WERI-Rb-1 (cell line): ENCODE results near the gene PPIB.

Experiments
- DNase-seq: peaks from one replicate; pipeline ENCODE4 v3.0.0-alpha.2; 2020
- H3K27ac ChIP-seq: fragments of 250-450 bp; sonication (Bioruptor Pico); 2 replicates; pipeline ENCODE4 v1.5.1; 2020; ENCODE audit warnings: mild to moderate bottlenecking, moderate library complexity
- H3K27me3 ChIP-seq: fragments of 250-450 bp; sonication (Bioruptor Pico); 2 replicates; pipeline ENCODE4 v1.5.1; 2021; ENCODE audit warnings: mild to moderate bottlenecking, low read depth, moderate library complexity; ENCODE audit not compliant: insufficient read depth, severe bottlenecking
- H3K36me3 ChIP-seq: fragments of 250-450 bp; sonication (Bioruptor Pico); 2 replicates; pipeline ENCODE4 v1.5.1; 2020; ENCODE audit warnings: mild to moderate bottlenecking, moderate library complexity
- H3K4me3 ChIP-seq: 2 replicates; pipeline ENCODE4 v1.5.1; 2011; ENCODE audit warnings: low read depth, mild to moderate bottlenecking, control low read depth, low read length
- H3K9me3 ChIP-seq: fragments of 250-450 bp; sonication (Bioruptor Pico); 2 replicates; pipeline ENCODE4 v1.5.1; 2021; ENCODE audit warnings: mild to moderate bottlenecking, moderate library complexity; ENCODE audit not compliant: severe bottlenecking
- CTCF ChIP-seq: IDR thresholded peaks from 2 replicates; pipeline ENCODE4 v1.5.1; 2011; ENCODE audit warnings: low read depth, mild to moderate bottlenecking, control low read depth, inconsistent platforms, low read length

The PPIB gene

GRCh38 chr15:64162869-64163658 is at the start of gene PPIB:
TSS of gene PPIB (minus strand) at chr15:64163022. CDS start at chr15:64162986, 36 bp downstream.
- DNase-seq = peak; percentile 97
- Histone ChIP-seq H3K27me3 (no peaks in the 10 kb centered on the region), H3K9me3 (no peaks in the 10 kb centered on the region), H3K4me3 (peak within 1 kb of the TSS; percentile 78), H3K27ac (peak within 1 kb of the TSS; percentile 81), H3K36me3 (peaks cover 39% of the 10 kb centered on the region)
- TF ChIP-seq CTCF = peak; percentile 86

GRCh38 chr15:64211696-64212095 is 48.9 kb upstream of the PPIB start:
- no peak overlapping the region for H3K27ac ChIP-seq
- H3K27me3 ChIP-seq = no peaks in the 10 kb centered on the region
- H3K36me3 ChIP-seq = peaks cover 9% of the 10 kb centered on the region
- TF ChIP-seq CTCF = no peak
- H3K4me3 ChIP-seq = no peak overlapping the region
- no peak for DNase-seq
- H3K9me3 ChIP-seq = no peaks in the 10 kb centered on the region

GRCh38 chr15:64210371-64210770 is 47.5 kb upstream of the PPIB start:
- peaks cover 9% of the 10 kb centered on the region for H3K36me3 ChIP-seq
- H3K27me3 ChIP-seq = no peaks in the 10 kb centered on the region
- H3K4me3 ChIP-seq = no peak overlapping the region
- H3K27ac ChIP-seq = no peak overlapping the region
- TF ChIP-seq CTCF = no peak
- DNase-seq = no peak
- H3K9me3 ChIP-seq = no peaks in the 10 kb centered on the region

GRCh38 chr15:64209680-64210334 is 47.0 kb upstream of the PPIB start:
- DNase-seq = no peak
- H3K27ac ChIP-seq = no peak overlapping the region
- TF ChIP-seq CTCF = 0 out of 2 replicates have a peak, but pooled peaks have one; percentile 6
- peaks cover 9% of the 10 kb centered on the region for H3K36me3 ChIP-seq
- H3K4me3 ChIP-seq = no peak overlapping the region
- H3K9me3 ChIP-seq = no peaks in the 10 kb centered on the region
- H3K27me3 ChIP-seq = no peaks in the 10 kb centered on the region

GRCh38 chr15:64205202-64205601 is 42.4 kb upstream of the PPIB start:
- DNase-seq = no peak
- H3K4me3 ChIP-seq = no peak overlapping the region
- peaks cover 23% of the 10 kb centered on the region for H3K36me3 ChIP-seq
- H3K27ac ChIP-seq = no peak overlapping the region
- TF ChIP-seq CTCF = no peak
- no peaks in the 10 kb centered on the region for H3K9me3 ChIP-seq
- H3K27me3 ChIP-seq = no peaks in the 10 kb centered on the region
